ENCODE measurements around the gene FIBCD1.
"Not testable (repeated sequence)": the region's sequence is repeated elsewhere in the genome, so short reads cannot be mapped to it uniquely, and the experiment has no call there.

Gene FIBCD1

GRCh38 chr9:130921989-130922892, 16.8 kb downstream of the FIBCD1 start:
- DNase-seq (ENCODE audit: low read depth in 2 of 2) = no peak

GRCh38 chr9:130921300-130921988, 17.6 kb downstream of the FIBCD1 start:
- DNase-seq (ENCODE audit: low read depth in 2 of 2) = no peak

- no peak for DNase-seq (ENCODE audit: low read depth in 2 of 2)
These were observed 18.2 kb downstream of the FIBCD1 start for GRCh38 chr9:130920762-130921299.

GRCh38 chr9:130920233-130920632, 18.8 kb downstream of the FIBCD1 start:
- DNase-seq (ENCODE audit: low read depth in 2 of 2) = no peak

- DNase-seq (ENCODE audit: low read depth in 2 of 2) = no peak
These were observed 19.4 kb downstream of the FIBCD1 start for GRCh38 chr9:130919559-130920145.

GRCh38 chr9:130918826-130919558, 20.1 kb downstream of the FIBCD1 start:
- no peak for DNase-seq (ENCODE audit: low read depth in 2 of 2)

GRCh38 chr9:130918101-130918825, 20.8 kb downstream of the FIBCD1 start:
- no peak for DNase-seq (ENCODE audit: low read depth in 2 of 2)

- no peak for DNase-seq (ENCODE audit: low read depth in 2 of 2)
These were observed 21.7 kb downstream of the FIBCD1 start for GRCh38 chr9:130917168-130917960.

GRCh38 chr9:130915096-130915447, 24.0 kb downstream of the FIBCD1 start:
- DNase-seq (ENCODE audit: low read depth in 2 of 2) = no peak

- DNase-seq (ENCODE audit: low read depth in 2 of 2) = no peak
These were observed 24.5 kb downstream of the FIBCD1 start for GRCh38 chr9:130914417-130915095.

GRCh38 chr9:130913599-130914416, 25.2 kb downstream of the FIBCD1 start:
- DNase-seq (ENCODE audit: low read depth in 2 of 2) = no peak

- DNase-seq (ENCODE audit: low read depth in 2 of 2) = no peak
These were observed 26.0 kb downstream of the FIBCD1 start for GRCh38 chr9:130912932-130913598.

GRCh38 chr9:130911254-130912049, 27.6 kb downstream of the FIBCD1 start:
- no peak for DNase-seq (ENCODE audit: low read depth in 2 of 2)

- not testable (repeated sequence) for DNase-seq (ENCODE audit: low read depth in 2 of 2)
These were observed 28.4 kb downstream of the FIBCD1 start for GRCh38 chr9:130910670-130911069.

GRCh38 chr9:130910041-130910440, 29.0 kb downstream of the FIBCD1 start:
- DNase-seq (ENCODE audit: low read depth in 2 of 2) = not testable (repeated sequence)

GRCh38 chr9:130908878-130909355, 30.1 kb downstream of the FIBCD1 start:
- DNase-seq (ENCODE audit: low read depth in 2 of 2) = no peak

All from stimulated activated CD4-positive, alpha-beta T cell treated with anti-CD3 and anti-CD28 coated beads, Interleukin-15, amount 100 ng/mL, for 48 hours (primary cell).